Measurements from ENCODE around the gene KCNC3. TPM values are rescaled to one million over a fixed set of nuclear protein-coding genes. Genes with fewer than 3 reads are reported as not detected.
A peak's percentile ranks its signal among the peaks of the same experiment; 100 is the strongest.

Gene KCNC3
- total RNA-seq, 1 experiment from 2014 or later: 17.3 TPM

- H3K36me3 Mint-ChIP-seq (ENCODE audit: insufficient read depth in 1 of 3, low read depth in 3 of 3): peaks cover 26 to 45% (median 41%) of the 10 kb centered on the region in 3 experiments; a peak in 6 of 7 replicates
- Histone ChIP-seq H3K56ac (ENCODE audit: insufficient read length, low read depth, low read length) (no peak overlapping the region), H3K18ac (ENCODE audit: insufficient read length, low read depth, low read length) (no peak overlapping the region), H3K4me1 (ENCODE audit: insufficient read depth, low read length) (no peaks in the 10 kb centered on the region), H2BK20ac (ENCODE audit: low read depth, low read length, poor library complexity, severe bottlenecking) (no peak overlapping the region), H3K23ac (ENCODE audit: insufficient read length, low read depth, low read length) (no peak overlapping the region), H4K5ac (ENCODE audit: insufficient read length, low read depth, low read length) (no peak overlapping the region), H2BK5ac (ENCODE audit: insufficient read length, low read length) (no peak overlapping the region), H3K79me2 (ENCODE audit: insufficient read depth, low read length) (no peaks in the 10 kb centered on the region), H2AK5ac (ENCODE audit: insufficient read length, low read length) (no peak overlapping the region), H3K27me3 (ENCODE audit: insufficient read depth, low read length) (no peaks in the 10 kb centered on the region), H3K4me2 (ENCODE audit: insufficient read depth, insufficient read length, low read length) (peak overlapping the region; percentile 26), H3K9me3 (ENCODE audit: control insufficient read depth, low read depth, low read length) (no peaks in the 10 kb centered on the region), H3K79me1 (ENCODE audit: insufficient read depth, low read depth, low read length, poor library complexity, severe bottlenecking) (no peaks in the 10 kb centered on the region), H3K4ac (ENCODE audit: low read depth, low read length) (no peak overlapping the region), H4K8ac (replicated peaks; ENCODE audit: insufficient read length, low read depth, low read length) (no peak overlapping the region), H3T11ph (ENCODE audit: low read length) (no peak overlapping the region), H2BK12ac (ENCODE audit: insufficient read length, low read depth, low read length) (no peak overlapping the region), H3K27ac (ENCODE audit: insufficient read length, low read depth, low read length) (no peak overlapping the region), H4K91ac (ENCODE audit: insufficient read length, low read depth, low read length) (no peak overlapping the region), H2BK120ac (ENCODE audit: low read depth, low read length, poor library complexity, severe bottlenecking) (no peak overlapping the region), H3K9ac (ENCODE audit: extremely low read depth, insufficient read length, low read length) (no peak overlapping the region), H3K14ac (ENCODE audit: insufficient read depth, low read length) (no peak overlapping the region), H4K20me1 (ENCODE audit: control insufficient read depth, insufficient read depth, insufficient read length) (no peaks in the 10 kb centered on the region), H2AFZ (ENCODE audit: low read length) (no peak overlapping the region), H2BK15ac (ENCODE audit: low read depth, low read length) (no peak overlapping the region), H3K23me2 (ENCODE audit: insufficient read length, low read depth, low read length, poor library complexity, severe bottlenecking) (no peaks in the 10 kb centered on the region)
- WGBS (ENCODE audit: extremely low coverage, insufficient read length, low lambda C conversion rate): no CpG with 5 or more reads among the region's 7 CpGs
- H3K27ac Mint-ChIP-seq: peak overlapping the region in 1 of 3 experiments; percentile 96; a peak in 3 of 7 replicates
- peaks cover 0 to 4% of the 10 kb centered on the region in 2 experiments; a peak in 1 of 5 replicates for H3K9me3 Mint-ChIP-seq
- H3K4me1 Mint-ChIP-seq: peaks cover 0 to 10% of the 10 kb centered on the region in 2 experiments; a peak in 2 of 4 replicates
- no peak for DNase-seq
- no peak for TF ChIP-seq CTCF (conservative IDR thresholded peaks at IDR 0.05)
- peaks cover 4% of the 10 kb centered on the region; the same call in 1 of the 2 replicates for H3K27me3 Mint-ChIP-seq (ENCODE audit: low read depth)
- peak overlapping the region; percentile 96 to 98 for H3K4me3 Mint-ChIP-seq
These were observed 47.9 kb upstream of the KCNC3 start for GRCh38 chr19:50377051-50377461.
